Umbilical cord (tissue), 2 donors: ENCODE results near the gene NECTIN4. TPM values are rescaled to one million over a fixed set of nuclear protein-coding genes. Genes with fewer than 3 reads are reported as not detected.

Experiments used
- DNase-seq: peaks from one replicate; pipeline ENCODE4 v3.0.0-alpha.2; 2015; ENCODE audit warnings: low spot score
- total RNA-seq: library from RNA; depleted of rRNA; stranded (reverse); fragments of >200 nt; gene quantifications from one replicate; pipeline ENCODE4 v1.2.3, GENCODE V29; 2014; ENCODE audit warnings: low replicate concordance; ENCODE audit not compliant: insufficient read depth

The NECTIN4 gene
- total RNA-seq, 1 donor from 2014 or later = 6.3 TPM

- no peak for DNase-seq
These were observed 27.9 kb downstream of the NECTIN4 start for GRCh38 chr1:161061419-161061818.

- DNase-seq = no peak
These were observed 30.1 kb downstream of the NECTIN4 start for GRCh38 chr1:161059293-161059692.

DNA sequence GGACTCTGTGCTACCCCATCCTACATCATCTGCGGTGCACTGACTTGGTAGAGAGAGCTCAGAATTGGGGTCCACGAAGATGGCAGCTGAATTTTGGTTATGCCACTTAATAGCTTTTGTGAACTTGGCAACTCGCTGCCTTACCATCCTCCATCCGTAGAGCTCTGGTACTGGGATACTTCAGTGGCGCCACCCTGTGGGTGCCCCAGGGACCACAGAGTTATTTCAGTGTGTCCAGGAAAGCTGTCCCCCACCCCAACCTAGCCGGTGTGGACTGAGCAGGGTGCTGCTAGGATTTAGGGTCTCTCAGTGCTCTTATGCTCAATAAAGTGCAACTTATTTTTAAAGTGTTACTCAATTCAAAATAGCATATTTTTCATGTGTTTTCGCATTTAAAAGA lies 34.6 kb downstream of the NECTIN4 start:
- no peak for DNase-seq

- no peak for DNase-seq
These were observed 35.1 kb downstream of the NECTIN4 start for GRCh38 chr1:161054232-161054631.

DNA sequence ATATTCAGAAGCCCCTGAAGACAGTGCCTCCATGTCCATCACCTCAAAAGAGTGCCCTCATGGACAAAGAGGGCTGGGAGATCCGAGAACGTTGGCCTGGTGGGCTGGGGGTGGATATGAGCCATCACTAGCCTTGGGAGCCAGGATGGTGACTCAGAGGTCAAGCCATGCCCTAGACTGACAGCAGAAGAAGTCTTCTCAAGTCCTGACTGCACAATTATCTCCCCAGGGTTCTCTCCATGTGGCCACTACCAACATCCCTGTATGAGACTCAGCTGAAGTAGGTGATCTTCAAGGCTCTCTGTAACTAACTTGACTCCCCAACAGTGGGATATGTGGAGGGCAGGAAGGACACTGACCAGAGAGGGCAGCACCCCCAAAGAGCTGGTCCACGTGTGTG lies 36.5 kb downstream of the NECTIN4 start:
- DNase-seq = no peak

- DNase-seq = no peak
These were observed 38.1 kb downstream of the NECTIN4 start for GRCh38 chr1:161051219-161051618.

GRCh38 chr1:161048949-161049722 lies 40.2 kb downstream of the NECTIN4 start:
- DNase-seq = no peak

- no peak for DNase-seq
These were observed 41.6 kb downstream of the NECTIN4 start for GRCh38 chr1:161047436-161048420.

GRCh38 chr1:161046605-161047228 lies 42.6 kb downstream of the NECTIN4 start:
- no peak for DNase-seq

DNA sequence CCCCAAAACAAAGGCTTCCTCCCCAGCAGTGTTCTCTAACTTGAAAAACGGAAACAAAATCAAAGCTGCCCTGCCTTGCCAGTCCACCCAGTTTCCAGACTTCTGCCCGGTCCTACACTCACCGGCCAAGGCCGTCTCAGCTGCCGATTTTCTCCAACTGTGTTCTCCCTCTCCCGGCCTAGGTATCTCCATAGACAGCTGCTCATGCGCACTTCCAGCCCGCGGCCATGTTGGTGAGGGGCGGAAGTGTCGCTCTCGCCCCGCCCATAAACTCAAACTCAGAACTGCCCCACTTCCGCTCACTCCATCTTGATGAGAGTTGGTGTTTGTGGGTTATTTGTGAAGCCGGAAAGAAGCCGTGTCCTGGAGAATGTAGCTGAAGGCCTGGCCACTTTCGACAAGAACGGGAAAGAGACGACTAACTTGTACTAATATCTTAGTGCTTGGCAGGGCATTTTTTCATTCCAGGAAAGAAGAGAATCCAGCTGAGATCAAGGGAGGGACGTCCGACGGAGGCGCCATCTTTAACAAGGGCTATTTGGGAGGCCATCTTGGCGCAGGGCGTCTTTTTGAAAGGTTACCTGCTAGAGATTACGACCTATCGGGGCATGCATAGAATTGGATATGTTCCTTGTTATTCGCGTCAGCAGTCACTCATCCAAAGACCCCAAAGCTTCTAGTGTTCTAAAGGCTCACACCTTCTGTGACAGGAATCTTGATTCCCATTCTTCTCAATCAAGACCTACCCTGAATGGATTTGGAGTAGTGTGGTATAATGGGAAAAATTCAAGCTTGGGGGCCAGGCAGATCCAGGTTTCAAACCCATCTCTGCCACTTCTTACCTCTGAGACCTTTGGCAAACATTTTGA lies 43.4 kb downstream of the NECTIN4 start, which contains the start of gene USF1:
TSS of gene USF1 (minus strand) at position 242 of the 869 bp plus-strand sequence. CDS start 2,702 bp downstream, outside the sequence.
- DNase-seq = peak; percentile 99

DNA sequence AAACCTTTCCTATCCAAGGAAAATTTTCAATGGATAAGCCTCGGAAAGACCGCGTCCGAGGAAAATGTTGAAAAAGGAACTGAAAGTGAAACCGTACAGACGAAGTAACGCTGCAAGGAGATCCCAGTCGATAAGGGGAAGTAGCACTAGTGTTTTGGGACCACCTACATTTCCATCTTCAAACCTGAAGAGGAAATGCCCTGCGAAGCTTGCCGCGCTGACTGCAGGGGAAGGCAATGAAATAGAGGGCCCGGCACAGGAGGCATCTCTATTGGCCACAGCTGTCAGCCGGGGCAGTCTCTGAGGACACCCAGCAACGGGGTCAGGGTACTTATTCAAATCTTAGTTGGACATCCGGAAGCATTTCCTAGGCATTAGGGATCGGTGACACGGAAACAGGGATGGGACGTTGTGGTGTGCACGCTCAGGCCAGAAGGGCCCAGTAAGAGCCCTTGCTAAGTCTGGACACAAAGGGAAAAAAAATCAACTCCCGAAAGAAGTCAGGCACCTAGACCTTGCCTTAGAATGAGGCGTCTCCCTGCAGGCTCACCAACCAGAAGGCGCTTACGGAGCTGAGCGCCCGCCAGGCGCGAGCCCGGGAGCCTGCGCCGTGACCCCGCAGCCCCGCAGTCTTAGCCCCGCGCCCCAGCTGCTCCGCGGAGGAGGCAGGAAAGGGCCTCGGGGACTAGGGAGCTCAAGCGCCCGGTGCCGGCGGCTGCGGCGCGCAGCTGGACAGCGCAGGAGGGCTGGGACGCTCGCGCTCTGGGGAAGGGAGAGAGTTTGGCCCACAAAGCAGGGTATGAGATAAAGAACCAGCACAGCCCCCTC lies 44.2 kb downstream of the NECTIN4 start:
- DNase-seq = peak; percentile 77

- no peak for DNase-seq
These were observed 44.8 kb downstream of the NECTIN4 start for GRCh38 chr1:161044535-161044907.

- no peak for DNase-seq
These were observed 49.8 kb downstream of the NECTIN4 start for GRCh38 chr1:161039546-161039945.

DNA sequence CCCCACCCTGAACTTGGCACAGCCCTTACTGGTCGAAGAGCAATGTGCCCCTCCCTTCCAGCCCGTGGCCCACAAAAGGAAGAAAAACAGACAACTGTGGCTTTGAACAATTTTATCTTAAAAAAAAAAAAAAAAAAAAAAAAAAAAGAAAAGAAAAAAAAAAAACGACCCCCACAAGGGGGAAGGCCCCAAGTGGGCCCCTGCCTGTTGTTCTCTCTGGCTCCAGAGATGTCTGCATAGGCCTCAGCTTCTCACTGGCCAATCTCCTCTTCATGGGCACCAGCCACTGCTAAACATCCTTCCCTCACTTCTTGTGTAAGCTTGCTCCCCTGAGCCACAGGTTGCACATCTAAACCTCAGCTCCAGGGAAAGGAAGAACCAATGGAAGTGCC lies 50.2 kb downstream of the NECTIN4 start:
- DNase-seq = no peak

- peak; percentile 68 for DNase-seq
These were observed 50.7 kb downstream of the NECTIN4 start, which contains the start of gene TSTD1 for GRCh38 chr1:161038523-161039153. Gene TSTD1 (minus strand): TSS chr1:161038964. CDS start chr1:161038889, 75 bp downstream.

DNA sequence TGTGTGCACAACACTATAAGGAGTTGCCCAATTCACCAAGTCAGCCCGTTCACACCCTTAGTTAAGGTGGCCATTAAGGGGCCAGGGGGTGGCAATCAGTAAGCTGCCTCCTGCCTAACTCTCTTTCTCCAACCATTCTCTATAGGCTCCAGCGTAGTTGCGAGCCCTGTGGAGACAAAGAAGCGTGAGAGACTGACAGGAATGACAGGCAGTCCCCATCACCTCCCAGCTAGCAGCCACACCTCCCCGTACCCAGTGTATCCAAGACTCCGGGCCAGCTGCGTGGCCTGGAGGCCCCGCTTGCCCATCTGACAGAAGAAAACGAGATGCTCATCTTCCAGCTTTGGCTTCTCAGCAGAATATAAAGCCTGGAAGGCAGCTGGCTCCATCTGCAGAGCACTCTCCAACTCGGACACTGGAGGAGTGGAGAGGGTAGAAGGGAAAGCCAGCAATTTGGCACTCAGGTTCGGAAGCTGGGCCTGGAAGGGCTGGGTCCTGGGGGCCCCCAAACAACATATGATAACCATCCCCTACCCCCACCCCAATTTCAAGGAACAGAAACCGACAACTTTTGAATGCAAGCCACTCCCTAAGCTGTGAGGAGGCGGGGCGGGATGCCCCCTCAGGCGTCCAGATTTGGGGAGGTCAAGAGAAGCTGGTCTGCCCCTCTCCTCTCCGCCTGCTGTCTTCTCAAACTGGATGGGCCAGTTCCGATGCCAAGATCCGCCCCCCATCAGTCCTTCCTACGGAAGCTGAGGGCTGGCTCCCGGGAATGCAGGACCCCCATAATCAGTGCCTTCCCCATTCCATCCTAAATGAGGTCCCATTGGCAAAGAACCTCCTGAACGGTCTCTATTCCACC lies 51.5 kb downstream of the NECTIN4 start:
- DNase-seq = peak; percentile 56

- no peak for DNase-seq
These were observed 55.6 kb downstream of the NECTIN4 start for GRCh38 chr1:161033751-161034150.

GRCh38 chr1:161032409-161032808 lies 56.9 kb downstream of the NECTIN4 start:
- DNase-seq = no peak
